ENCODE measurements around the gene LPXN.

LPXN gene

GRCh38 chr11:58508814-58509213 is 66.8 kb downstream of the LPXN start:
- no peaks in the 10 kb centered on the region for H3K4me1 Mint-ChIP-seq
- peaks cover 5% of the 10 kb centered on the region for H3K36me3 Mint-ChIP-seq
- H3K4me3 Mint-ChIP-seq = no peak overlapping the region
- DNase-seq (ENCODE audit: low spot score in 2 of 2) (no peak), ATAC-seq (no peak)
- H3K9me3 Mint-ChIP-seq = no peaks in the 10 kb centered on the region
- H3K27ac Mint-ChIP-seq = no peak overlapping the region

GRCh38 chr11:58508005-58508404 is 67.7 kb downstream of the LPXN start, which contains the start of gene OR5B21:
Gene OR5B21, minus strand, starts transcription at chr11:58508105. Its CDS starts 0 bp downstream, at chr11:58508105.
- no peaks in the 10 kb centered on the region for H3K4me1 Mint-ChIP-seq
- H3K27ac Mint-ChIP-seq = no peak within 1 kb of the TSS
- H3K4me3 Mint-ChIP-seq = no peak within 1 kb of the TSS
- H3K36me3 Mint-ChIP-seq = peaks cover 5% of the 10 kb centered on the region
- DNase-seq (ENCODE audit: low spot score in 2 of 2) = no peak
- H3K9me3 Mint-ChIP-seq = no peaks in the 10 kb centered on the region
- ATAC-seq = no peak

DNA sequence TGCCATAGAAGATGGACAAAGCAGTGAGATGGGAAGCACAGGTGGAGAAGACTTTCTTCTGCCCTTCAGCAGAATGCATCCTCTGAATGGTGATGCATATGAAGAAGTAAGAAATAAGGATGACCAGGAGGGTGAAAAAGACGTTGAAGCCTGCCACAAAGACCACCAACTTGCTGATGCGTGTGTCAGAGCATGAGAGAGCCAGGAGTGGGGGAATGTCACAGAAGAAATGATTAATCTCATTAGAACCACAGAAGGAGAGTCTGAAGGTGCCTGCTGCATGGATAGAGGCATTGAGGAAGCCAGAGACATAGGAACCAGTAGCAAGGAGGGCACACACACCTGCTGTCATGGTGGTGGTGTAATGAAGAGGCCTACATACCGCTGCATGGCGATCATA is 68.3 kb downstream of the LPXN start:
- Mint-ChIP-seq H3K4me1 (no peaks in the 10 kb centered on the region), H3K27ac (no peak overlapping the region), H3K9me3 (no peaks in the 10 kb centered on the region), H3K4me3 (no peak overlapping the region), H3K36me3 (peaks cover 5% of the 10 kb centered on the region)
- ATAC-seq (no peak), DNase-seq (ENCODE audit: low spot score in 2 of 2) (no peak)

GRCh38 chr11:58506935-58507334 is 68.7 kb downstream of the LPXN start:
- Mint-ChIP-seq H3K4me3 (no peak overlapping the region), H3K9me3 (no peaks in the 10 kb centered on the region), H3K4me1 (no peaks in the 10 kb centered on the region), H3K27ac (no peak overlapping the region), H3K36me3 (peaks cover 5% of the 10 kb centered on the region)
- no peak for ATAC-seq
- DNase-seq (ENCODE audit: low spot score in 2 of 2) = no peak

DNA sequence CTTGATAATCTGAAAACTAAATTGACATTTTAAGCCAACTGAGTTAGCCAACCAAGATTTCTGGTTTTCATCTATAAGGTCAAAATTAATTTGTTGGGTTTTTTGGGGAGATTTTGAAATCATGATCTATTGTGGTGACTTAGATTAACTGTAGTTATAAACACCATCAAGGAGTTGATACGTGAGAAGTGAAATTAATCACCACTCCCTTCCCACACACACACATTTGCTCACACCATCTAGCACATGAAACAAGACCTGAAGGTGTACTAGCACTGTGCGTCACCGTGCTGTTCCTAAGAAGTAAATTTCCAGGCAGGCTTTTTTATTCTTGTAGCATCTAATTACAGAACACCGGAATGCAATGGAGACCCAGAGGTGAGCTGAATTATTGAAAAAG is 69.8 kb downstream of the LPXN start:
- H3K36me3 Mint-ChIP-seq = peaks cover 5% of the 10 kb centered on the region
- H3K27ac Mint-ChIP-seq = peak overlapping the region; percentile 1
- no peaks in the 10 kb centered on the region for H3K9me3 Mint-ChIP-seq
- peak; percentile 94 for ATAC-seq
- no peak overlapping the region for H3K4me3 Mint-ChIP-seq
- no peaks in the 10 kb centered on the region for H3K4me1 Mint-ChIP-seq
- DNase-seq (ENCODE audit: low spot score in 2 of 2) = no peak

DNA sequence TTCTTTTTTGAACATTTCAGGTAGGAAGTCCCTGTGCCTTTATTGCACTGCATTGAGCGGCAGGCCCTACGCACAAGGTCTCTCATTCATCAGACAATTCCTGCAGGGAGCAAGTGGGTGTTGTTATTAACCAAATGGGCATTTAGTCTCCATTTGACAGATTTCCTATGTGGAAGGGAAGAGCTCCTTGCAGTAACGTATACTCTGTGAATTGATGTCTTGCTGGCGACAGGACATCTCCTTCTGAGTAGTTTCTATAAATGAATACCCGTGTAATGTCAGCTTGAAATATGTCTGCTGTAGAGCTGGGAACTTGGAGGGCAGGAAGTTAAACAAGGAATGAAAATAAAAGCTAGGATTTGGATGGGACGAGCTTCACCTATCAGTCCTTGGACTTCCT is 71.4 kb downstream of the LPXN start:
- H3K27ac Mint-ChIP-seq = no peak overlapping the region
- H3K36me3 Mint-ChIP-seq = no peaks in the 10 kb centered on the region
- DNase-seq (ENCODE audit: low spot score in 2 of 2) = no peak
- H3K4me1 Mint-ChIP-seq = peaks cover under 1% of the 10 kb centered on the region
- H3K4me3 Mint-ChIP-seq = no peak overlapping the region
- ATAC-seq = no peak
- no peaks in the 10 kb centered on the region for H3K9me3 Mint-ChIP-seq

GRCh38 chr11:58503361-58503856 is 72.2 kb downstream of the LPXN start:
- Mint-ChIP-seq H3K36me3 (no peaks in the 10 kb centered on the region), H3K4me3 (no peak overlapping the region), H3K27ac (no peak overlapping the region), H3K9me3 (no peaks in the 10 kb centered on the region), H3K4me1 (peaks cover 9% of the 10 kb centered on the region)
- ATAC-seq = no peak
- DNase-seq (ENCODE audit: low spot score in 2 of 2) = no peak

GRCh38 chr11:58502004-58502403 is 73.7 kb downstream of the LPXN start:
- Mint-ChIP-seq H3K9me3 (no peaks in the 10 kb centered on the region), H3K4me3 (no peak overlapping the region)

DNA sequence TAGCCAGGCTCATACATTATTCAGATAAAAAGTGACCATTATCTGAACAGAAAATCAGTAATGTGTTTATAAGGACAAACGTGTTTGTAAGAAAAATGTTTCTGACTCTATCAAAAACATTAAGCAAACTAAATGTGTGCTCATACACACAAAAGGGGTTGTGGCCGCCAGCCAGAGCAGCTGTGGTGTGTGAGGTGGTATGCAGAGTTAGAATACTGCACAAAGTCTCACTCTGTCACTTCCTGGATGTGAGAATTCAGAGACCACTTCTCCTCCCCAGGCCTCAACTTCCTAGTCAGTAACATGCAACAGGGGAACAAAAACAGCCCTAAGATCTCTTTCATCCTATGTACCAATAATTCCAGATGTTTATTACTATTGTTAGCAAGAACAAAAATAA is 77.2 kb downstream of the LPXN start:
- peaks cover 4% of the 10 kb centered on the region for H3K36me3 Mint-ChIP-seq
- DNase-seq (ENCODE audit: low spot score in 2 of 2) (no peak), ATAC-seq (peak; percentile 80)
- no peaks in the 10 kb centered on the region for H3K9me3 Mint-ChIP-seq
- H3K4me1 Mint-ChIP-seq = peaks cover 37% of the 10 kb centered on the region
- H3K27ac Mint-ChIP-seq = peak overlapping the region; percentile 70
- no peak overlapping the region for H3K4me3 Mint-ChIP-seq

More at GRCh38 chr11:58502004-58502403, 73.7 kb downstream of the LPXN start:
- H3K4me1 Mint-ChIP-seq = peaks cover 22% of the 10 kb centered on the region
- H3K36me3 Mint-ChIP-seq = peaks cover 4% of the 10 kb centered on the region
- DNase-seq (ENCODE audit: low spot score in 2 of 2) (no peak), ATAC-seq (no peak)
- no peak overlapping the region for H3K27ac Mint-ChIP-seq

GRCh38 chr11:58497951-58498350 is 77.7 kb downstream of the LPXN start:
- Mint-ChIP-seq H3K36me3 (peaks cover 4% of the 10 kb centered on the region), H3K4me3 (no peak overlapping the region), H3K4me1 (peaks cover 38% of the 10 kb centered on the region), H3K9me3 (no peaks in the 10 kb centered on the region), H3K27ac (peak overlapping the region; percentile 70)
- ATAC-seq (no peak), DNase-seq (ENCODE audit: low spot score in 2 of 2) (no peak)

DNA sequence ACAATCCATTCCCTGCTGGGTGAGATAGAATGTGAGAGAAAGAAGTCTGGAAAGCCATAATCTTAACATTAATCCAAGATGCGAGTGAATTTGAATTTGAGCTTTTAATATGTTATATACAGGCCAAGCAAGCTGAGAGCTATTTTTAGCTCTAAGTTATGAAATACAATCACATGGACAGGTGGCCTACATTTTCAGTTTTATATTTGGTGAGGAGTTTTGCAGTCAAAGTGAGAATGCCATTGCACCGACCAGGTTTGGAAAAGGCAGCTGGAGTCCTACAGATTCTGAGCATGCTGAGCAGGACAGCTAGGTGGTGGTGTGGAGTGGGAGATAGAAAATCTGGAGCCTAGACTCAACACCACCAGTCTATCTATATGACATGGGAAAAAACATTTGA is 79.8 kb downstream of the LPXN start:
- no peak overlapping the region for H3K4me3 Mint-ChIP-seq
- DNase-seq (ENCODE audit: low spot score in 2 of 2) (no peak), ATAC-seq (no peak)
- H3K4me1 Mint-ChIP-seq = peaks cover 38% of the 10 kb centered on the region
- H3K36me3 Mint-ChIP-seq = peaks cover 4% of the 10 kb centered on the region
- H3K27ac Mint-ChIP-seq = no peak overlapping the region
- no peaks in the 10 kb centered on the region for H3K9me3 Mint-ChIP-seq

GRCh38 chr11:58494101-58494500 is 81.6 kb downstream of the LPXN start:
- DNase-seq (ENCODE audit: low spot score in 2 of 2) (no peak), ATAC-seq (no peak)
- no peaks in the 10 kb centered on the region for H3K9me3 Mint-ChIP-seq
- H3K36me3 Mint-ChIP-seq = peaks cover 4% of the 10 kb centered on the region
- H3K27ac Mint-ChIP-seq = no peak overlapping the region
- H3K4me3 Mint-ChIP-seq = no peak overlapping the region
- peaks cover 36% of the 10 kb centered on the region for H3K4me1 Mint-ChIP-seq

- H3K9me3 Mint-ChIP-seq = no peaks in the 10 kb centered on the region
- ATAC-seq (no peak), DNase-seq (ENCODE audit: low spot score in 2 of 2) (no peak)
- H3K4me3 Mint-ChIP-seq = no peak overlapping the region
- H3K36me3 Mint-ChIP-seq = peaks cover 4% of the 10 kb centered on the region
- H3K4me1 Mint-ChIP-seq = peaks cover 31% of the 10 kb centered on the region
- no peak overlapping the region for H3K27ac Mint-ChIP-seq
Measured at GRCh38 chr11:58493676-58494075, 82.0 kb downstream of the LPXN start.

DNA sequence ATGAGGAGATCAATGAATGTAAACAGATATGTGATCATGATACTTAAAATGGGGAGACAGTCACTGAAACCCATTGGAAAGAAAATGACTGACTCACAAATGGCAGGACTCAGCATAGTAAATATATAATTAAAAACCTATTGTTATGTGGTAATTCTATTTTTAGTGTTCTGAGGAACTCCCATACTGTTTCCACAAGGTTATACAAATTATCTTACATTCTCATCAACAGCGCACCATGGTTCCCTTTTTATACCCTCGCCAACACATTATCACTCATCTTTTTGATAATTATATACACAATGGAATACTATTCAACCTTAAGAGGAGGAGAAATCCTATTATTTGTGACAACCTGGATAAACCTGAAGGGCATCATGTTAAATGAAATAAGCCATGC is 84.8 kb downstream of the LPXN start:
- no peak overlapping the region for H3K27ac Mint-ChIP-seq
- DNase-seq (ENCODE audit: low spot score in 2 of 2) (no peak), ATAC-seq (no peak)
- no peaks in the 10 kb centered on the region for H3K9me3 Mint-ChIP-seq
- no peaks in the 10 kb centered on the region for H3K36me3 Mint-ChIP-seq
- no peak overlapping the region for H3K4me3 Mint-ChIP-seq
- H3K4me1 Mint-ChIP-seq = peaks cover 6% of the 10 kb centered on the region

DNA sequence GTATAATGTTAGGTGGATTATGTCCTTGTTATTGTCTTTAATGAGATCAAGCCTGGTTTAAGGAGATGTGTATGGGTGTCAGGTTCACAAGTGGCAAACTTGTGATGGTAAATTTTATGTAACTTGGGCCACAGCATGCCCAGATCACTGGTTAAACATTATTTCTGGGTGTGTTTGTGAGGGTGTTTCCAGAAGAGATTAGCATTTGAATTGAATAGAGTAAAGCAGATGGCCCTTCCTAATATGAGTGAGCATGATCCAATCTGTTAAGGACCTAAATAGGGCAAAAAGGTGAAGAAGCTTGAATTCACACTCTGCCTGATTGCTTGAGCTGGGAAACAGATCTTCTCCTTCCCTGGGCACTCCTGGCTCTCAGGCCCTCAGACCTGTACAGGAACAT is 88.5 kb downstream of the LPXN start:
- no peak overlapping the region for H3K4me3 Mint-ChIP-seq
- H3K36me3 Mint-ChIP-seq = no peaks in the 10 kb centered on the region
- H3K9me3 Mint-ChIP-seq = no peaks in the 10 kb centered on the region
- no peaks in the 10 kb centered on the region for H3K4me1 Mint-ChIP-seq
- ATAC-seq (no peak), DNase-seq (ENCODE audit: low spot score in 2 of 2) (no peak)
- H3K27ac Mint-ChIP-seq = no peak overlapping the region

DNA sequence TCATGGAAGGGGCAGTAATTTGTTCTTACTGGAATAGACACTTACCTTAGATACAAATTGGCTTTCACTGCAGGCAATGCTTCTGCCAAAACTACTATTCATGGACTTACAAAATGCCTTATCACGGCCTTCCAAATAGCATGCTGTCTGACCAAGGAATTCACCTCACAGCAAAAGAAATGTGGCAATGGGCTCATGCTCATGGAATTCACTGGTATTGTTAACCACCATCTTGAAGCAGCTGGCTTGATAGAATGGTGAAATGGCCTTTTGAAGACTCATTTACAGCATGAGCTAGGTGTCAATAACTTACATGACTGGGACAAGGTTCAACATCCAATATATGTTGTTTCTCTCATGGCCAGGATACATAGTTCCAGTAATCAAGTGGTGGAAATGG is 89.7 kb downstream of the LPXN start:
- no peaks in the 10 kb centered on the region for H3K4me1 Mint-ChIP-seq
- DNase-seq (ENCODE audit: low spot score in 2 of 2) (no peak), ATAC-seq (no peak)
- no peaks in the 10 kb centered on the region for H3K9me3 Mint-ChIP-seq
- H3K4me3 Mint-ChIP-seq = no peak overlapping the region
- no peaks in the 10 kb centered on the region for H3K36me3 Mint-ChIP-seq
- H3K27ac Mint-ChIP-seq = no peak overlapping the region
